Effector CD4-positive, alpha-beta T cell (primary cell): ENCODE data around the gene EXOC4.
"Not testable (repeated sequence)": the region's sequence is repeated elsewhere in the genome, so short reads cannot be mapped to it uniquely, and the experiment has no call there.

Experiments
- DNase-seq: peaks from one replicate; pipeline ENCODE4 v3.0.0-alpha.2; 2020

EXOC4 gene

GRCh38 chr7:133906553-133906952 lies 653.7 kb downstream of the EXOC4 start:
- DNase-seq: not testable (repeated sequence)

GRCh38 chr7:133910761-133911160 lies 657.9 kb downstream of the EXOC4 start:
- DNase-seq: no peak

DNA sequence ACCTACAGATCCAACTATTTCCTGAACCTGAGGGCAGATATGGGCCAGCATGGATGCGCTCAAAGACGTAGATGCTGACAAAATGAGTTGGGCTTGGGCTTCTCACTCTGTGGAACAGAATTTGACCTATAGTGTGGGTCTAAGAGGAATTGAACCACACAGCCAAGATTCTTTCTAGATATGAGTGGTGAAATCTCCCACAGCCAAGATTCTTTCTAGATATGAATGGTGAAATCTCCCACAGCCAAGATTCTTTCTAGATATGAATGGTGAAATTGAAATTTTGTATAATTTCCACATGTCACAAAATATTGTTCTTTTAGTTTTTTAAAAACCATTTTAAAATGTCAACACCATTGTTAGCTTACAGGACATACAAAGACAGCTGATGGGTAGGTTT lies 658.8 kb downstream of the EXOC4 start:
- no peak for DNase-seq

GRCh38 chr7:133912916-133913697 lies 660.2 kb downstream of the EXOC4 start:
- DNase-seq: no peak

DNA sequence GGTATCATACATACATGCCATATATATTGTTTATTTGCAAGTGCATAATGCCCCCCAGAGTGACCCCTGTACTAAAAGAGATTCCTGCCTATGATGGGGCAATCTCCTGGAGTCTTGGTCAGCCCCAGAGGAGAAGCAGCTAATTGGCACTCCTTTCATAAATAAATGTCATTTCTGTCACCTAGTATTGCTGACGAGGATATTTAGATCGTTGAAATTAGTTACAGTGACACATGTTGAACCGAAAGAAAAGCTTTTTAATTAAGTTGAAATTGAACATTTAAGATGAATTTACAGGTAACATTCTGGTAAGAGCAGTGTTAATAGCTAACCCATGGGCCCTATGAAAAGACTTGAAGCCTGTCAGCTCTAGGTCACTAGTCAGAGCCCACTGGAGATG lies 663.7 kb downstream of the EXOC4 start:
- no peak for DNase-seq

- DNase-seq: no peak
Observed at GRCh38 chr7:133919810-133920209, 666.9 kb downstream of the EXOC4 start.

- DNase-seq: no peak
Observed at GRCh38 chr7:133921635-133922182, 668.8 kb downstream of the EXOC4 start.

GRCh38 chr7:133923974-133924373 lies 671.1 kb downstream of the EXOC4 start:
- no peak for DNase-seq

DNA sequence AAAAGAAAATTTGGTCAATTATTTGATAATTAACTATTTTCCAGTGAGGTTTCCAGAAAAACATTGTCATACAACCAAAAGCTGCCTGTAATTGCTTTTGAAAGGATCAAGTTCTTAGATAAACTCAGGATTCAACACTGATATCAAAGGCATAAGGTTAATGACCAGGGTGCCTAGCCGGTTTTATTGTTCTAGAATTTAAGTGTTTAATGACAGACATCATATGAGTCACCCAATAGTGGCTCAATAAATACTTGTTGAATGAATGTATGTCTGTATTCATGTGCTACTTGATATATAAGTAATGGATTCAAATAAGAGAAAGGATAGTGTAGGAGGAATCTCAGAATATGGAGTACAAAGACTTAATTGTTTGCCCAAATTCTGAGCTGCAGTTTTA lies 678.2 kb downstream of the EXOC4 start:
- DNase-seq: no peak

- DNase-seq: no peak
Observed at GRCh38 chr7:133932591-133932990, 679.7 kb downstream of the EXOC4 start.

- DNase-seq: no peak
Observed at GRCh38 chr7:133934262-133934976, 681.5 kb downstream of the EXOC4 start.

DNA sequence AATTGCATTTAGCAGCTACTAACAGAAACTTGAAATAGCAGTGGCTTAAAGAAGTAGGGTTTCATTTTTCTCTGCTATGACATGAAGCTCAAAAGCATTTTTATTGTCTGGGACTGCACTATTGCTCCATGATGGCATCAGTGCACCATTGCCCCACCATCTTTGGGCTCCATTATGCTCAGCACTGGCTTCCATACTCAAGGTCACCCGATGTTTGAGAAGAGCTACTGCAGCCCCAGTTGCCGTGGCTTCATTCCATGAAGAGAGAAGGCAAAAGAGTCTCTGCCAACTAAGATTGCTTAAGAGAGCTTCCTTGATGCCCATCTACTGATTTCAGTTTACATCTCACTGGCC lies 682.1 kb downstream of the EXOC4 start:
- DNase-seq: no peak

DNA sequence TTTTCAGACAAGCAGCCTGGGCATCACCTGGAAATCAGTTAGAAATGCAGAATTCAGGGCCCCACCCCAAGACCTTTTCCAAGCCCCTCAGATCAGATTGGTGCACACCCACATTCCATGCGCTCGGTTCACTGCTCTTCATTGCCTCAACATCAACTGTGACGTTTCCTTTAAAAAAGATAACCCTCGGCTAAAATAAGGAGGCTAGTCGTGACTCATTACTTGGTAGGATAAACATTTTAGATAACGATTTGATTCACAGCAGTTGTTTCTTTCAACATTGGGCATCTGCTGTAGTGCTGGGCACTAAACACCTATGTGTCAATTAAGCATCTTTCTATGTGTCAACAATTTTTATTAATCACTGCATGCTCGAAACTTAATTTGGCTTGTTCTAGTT lies 683.2 kb downstream of the EXOC4 start:
- no peak for DNase-seq

- no peak for DNase-seq
Observed at GRCh38 chr7:133937786-133938185, 684.9 kb downstream of the EXOC4 start.

GRCh38 chr7:133940368-133940767 lies 687.5 kb downstream of the EXOC4 start:
- no peak for DNase-seq

DNA sequence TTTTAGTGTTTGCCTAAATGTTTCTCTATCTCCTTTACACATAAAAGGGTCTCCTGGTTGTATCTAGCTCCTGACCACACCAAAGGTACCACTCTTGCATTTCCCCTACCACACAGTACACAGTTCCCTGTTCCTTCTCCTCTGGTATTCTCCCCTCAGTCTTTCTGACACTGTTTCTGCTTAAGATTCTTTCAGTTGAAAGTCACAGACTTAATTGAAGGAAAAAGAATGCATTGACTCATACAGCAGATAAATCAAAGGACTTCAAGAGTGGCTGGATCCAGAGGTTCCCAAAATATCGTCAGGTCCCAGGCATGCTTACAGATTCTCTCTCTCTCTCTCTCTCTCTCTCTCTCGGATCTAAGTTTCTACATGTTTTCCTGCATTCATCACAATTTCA lies 688.6 kb downstream of the EXOC4 start:
- no peak for DNase-seq

DNA sequence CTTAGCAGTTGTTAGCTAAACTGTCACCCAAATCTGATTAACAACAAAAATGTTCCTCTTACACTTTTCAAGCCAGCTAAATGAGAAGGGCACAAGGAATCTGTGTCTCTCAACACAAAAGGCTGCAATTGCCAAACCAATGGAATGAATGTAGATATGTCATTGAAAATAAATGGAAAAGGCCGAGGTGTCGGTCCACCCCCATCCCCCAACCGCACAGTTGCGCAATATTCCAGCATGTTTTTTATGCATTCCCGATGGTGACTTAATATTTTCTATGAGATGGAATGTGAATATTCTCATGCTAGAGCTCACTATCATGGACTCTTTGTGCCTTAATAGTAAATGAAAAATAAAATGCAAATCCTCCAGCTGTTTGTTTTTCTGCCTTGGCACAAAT lies 692.6 kb downstream of the EXOC4 start:
- DNase-seq: no peak

DNA sequence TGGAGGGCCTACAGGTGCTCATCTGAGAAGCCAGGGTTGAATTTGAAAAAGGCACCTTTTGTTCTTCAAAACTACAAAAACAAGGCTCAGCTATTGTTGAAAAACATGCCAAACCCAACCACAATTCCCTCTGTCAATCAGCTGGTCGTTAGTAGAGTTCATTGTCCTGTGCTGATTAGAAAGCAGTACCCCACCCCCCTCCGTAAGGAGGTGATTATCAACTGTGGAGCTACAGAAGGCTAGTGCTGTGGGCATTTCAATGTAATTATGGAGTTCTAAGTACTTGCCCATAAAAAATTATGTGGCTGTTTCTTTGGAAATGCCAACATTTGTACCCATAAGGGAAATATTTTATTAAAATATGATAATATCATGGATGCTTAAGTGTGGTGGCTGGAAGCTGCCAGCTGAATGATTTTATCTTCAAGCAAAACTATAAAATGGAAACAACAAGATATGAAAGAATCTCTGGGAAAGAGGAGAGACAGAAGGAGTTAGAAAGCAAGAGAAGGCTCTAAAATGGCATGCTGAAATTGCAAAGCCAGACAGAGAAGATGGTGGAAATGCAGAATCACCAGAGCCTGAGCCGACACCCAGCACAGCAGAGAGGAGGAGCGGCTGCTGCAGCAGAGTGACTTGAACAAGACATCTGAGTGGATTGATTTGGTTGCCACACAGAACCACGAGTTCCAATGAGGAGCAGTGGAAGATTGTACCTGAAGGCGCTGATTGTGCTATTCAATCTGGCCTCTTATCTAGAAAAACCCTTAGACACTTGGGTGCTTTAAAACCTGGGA lies 694.8 kb downstream of the EXOC4 start:
- DNase-seq: no peak

GRCh38 chr7:133948588-133948987 lies 695.7 kb downstream of the EXOC4 start:
- DNase-seq: no peak

DNA sequence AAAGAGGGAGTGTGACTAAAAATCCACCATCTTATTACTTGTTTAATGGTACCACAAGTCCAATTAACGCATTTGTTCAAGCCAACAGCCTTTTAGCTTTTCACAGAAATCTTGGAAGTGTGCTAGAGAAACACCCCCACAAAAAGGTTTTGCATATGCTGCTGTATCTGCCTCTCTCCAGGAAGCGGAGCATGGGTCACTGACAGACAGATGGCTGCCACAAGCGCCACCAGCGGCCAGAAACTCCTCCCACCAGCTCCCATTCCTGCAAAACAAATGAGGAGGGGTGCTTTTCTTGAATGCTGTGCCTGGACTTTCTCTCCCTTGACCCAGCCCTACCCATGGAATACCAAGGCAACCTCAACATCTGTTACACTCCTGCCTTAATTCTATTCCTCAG lies 698.0 kb downstream of the EXOC4 start:
- DNase-seq: no peak

DNA sequence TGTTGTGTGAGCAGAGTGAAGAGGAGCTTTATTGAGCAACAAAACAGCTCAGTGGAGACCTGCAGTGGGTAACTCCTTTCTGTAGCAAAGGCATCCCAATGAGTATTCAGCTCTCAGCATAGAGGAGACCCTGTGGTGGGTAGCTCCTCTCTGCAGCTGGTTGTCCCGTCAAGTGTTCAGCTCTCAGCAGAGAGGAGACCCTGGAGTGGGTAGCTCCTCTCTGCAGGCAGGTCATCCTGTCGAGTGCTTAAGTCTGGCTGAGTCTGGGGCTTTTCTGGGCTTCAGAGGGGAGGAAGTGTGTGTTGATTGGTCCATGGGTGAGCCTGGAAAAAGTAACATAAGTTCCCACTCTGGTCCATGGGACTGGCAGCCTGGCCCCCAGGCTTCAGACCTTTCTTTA lies 702.3 kb downstream of the EXOC4 start:
- DNase-seq: no peak

- no peak for DNase-seq
Observed at GRCh38 chr7:133957845-133958244, 705.0 kb downstream of the EXOC4 start.

- no peak for DNase-seq
Observed at GRCh38 chr7:133958822-133959221, 705.9 kb downstream of the EXOC4 start.
